Choroid plexus epithelial cell (primary cell): ENCODE measurements around the gene TMEM74B.
A peak's percentile ranks its signal among the peaks of the same experiment; 100 is the strongest.

ENCODE experiments used
- DNase-seq: peaks from one replicate; pipeline ENCODE4 v3.0.0-alpha.2; 2010; ENCODE audit warnings: low read depth
- H3K4me3 ChIP-seq: 2 replicates; pipeline ENCODE4 v1.5.1; 2011; ENCODE audit warnings: low read depth, mild to moderate bottlenecking, control low read depth, low read length, moderate library complexity
- CTCF ChIP-seq: conservative IDR thresholded peaks from 2 replicates; pipeline ENCODE4 v1.5.1; 2011; ENCODE audit warnings: low read depth, mild to moderate bottlenecking, control low read depth, inconsistent platforms, low read length, moderate library complexity

The TMEM74B gene

DNA sequence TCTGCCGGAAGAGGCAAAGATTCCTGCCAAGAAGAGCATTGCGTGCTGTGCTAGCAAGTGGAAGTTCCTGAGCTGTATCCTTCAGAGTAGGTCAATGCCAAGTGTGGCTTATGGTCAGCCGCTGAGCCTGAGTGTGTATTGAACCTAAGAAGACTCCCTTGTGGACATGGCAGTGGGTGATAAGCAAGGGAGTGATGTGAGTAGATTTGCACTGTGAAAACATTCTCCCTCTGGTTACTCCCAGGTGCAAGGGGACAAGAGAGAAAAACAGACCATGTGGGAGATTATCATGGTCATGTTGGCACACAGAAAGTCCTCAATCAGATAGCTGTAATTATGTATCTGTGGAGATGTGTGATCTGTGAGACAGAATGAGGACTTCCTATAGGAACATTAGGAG lies 6.1 kb upstream of the TMEM74B start:
- no peak for TF ChIP-seq CTCF
- no peak overlapping the region for H3K4me3 ChIP-seq
- DNase-seq = no peak

DNA sequence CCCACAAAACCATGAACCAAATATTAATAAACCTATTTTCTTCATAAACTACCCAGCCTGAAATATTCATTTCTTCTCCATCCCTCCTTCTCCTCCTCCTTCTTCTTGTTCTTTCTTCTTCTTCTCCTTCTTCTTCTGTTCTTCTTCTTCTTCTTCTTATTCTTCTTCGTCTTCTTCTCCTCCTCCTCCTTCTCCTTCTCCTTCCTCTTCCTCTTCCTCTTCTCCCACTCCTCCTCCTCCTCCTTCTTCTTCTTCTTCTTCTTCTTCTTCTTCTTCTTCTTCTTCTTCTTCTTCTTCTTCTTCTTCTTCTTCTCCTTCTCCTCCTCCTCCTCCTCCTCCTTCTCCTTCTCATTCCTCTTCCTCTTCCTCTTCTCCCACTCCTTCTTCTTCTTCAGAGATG lies 5.0 kb upstream of the TMEM74B start:
- H3K4me3 ChIP-seq = no peak overlapping the region
- no peak for DNase-seq
- TF ChIP-seq CTCF = no peak

GRCh38 chr20:1188347-1188746 lies 3.6 kb upstream of the TMEM74B start:
- no peak for TF ChIP-seq CTCF
- no peak for DNase-seq
- no peak overlapping the region for H3K4me3 ChIP-seq

GRCh38 chr20:1187605-1188171 lies 2.9 kb upstream of the TMEM74B start:
- peak; percentile 30 for DNase-seq
- no peak for TF ChIP-seq CTCF
- H3K4me3 ChIP-seq = no peak overlapping the region

GRCh38 chr20:1186367-1186991 lies 1.7 kb upstream of the TMEM74B start:
- no peak overlapping the region for H3K4me3 ChIP-seq
- no peak for DNase-seq
- no peak for TF ChIP-seq CTCF

- peak; percentile 68 for TF ChIP-seq CTCF
- peak; percentile 50 for DNase-seq
- peak overlapping the region; percentile 42 for H3K4me3 ChIP-seq
These were observed 1.1 kb upstream of the TMEM74B start for GRCh38 chr20:1185790-1186334.

GRCh38 chr20:1185316-1185741 lies 548 bp upstream of the TMEM74B start:
- TF ChIP-seq CTCF = no peak
- H3K4me3 ChIP-seq = peak overlapping the region; percentile 42
- DNase-seq = no peak
